ENCODE data around the gene PSMB10. TPM values are rescaled to one million over a fixed set of nuclear protein-coding genes. Genes with fewer than 3 reads are reported as not detected.

PSMB10 gene
- 14.0 to 17.2 TPM (median 16.7 TPM) in 3 replicates for total RNA-seq

DNA sequence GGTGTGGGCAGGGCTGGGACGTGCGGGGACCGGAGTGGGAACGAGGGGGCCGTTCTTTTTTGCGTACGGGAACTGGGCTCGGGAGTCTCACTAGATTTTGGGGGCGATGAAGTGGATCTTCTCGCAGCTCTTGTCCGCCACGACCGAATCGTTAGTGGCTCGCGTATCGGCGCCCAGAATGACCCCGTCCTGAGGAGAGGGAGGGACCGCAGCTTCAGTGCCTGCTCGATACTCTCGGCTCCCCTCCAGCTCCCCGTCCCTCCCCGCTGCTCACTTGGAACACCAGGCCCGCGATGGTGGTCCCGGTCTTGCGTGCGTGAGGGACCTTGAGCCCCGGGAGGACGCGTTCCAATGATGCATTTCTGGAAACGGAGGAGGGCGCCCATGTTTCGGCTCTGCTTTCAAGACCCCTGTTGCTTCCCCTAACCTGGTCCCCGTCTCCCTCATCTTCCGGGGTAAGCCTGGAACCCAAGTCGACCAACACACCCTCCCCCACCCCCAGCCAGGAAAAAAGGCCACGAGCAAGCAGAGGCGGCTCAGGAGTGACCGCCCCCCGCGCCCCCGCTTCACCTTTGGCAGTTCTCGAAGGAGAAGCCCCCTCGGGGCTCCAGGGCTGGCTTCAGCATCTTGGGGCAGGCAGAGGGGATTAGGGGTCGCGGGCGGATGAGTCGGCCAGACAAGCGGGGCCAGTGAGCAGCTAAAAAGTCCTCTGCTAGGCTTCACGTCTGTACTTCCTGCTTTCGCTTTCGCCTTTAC is at the start of gene PSMB10:
TSS of gene PSMB10 (minus strand) at position 727 of the 756 bp plus-strand sequence. CDS start at position 626, 101 bp downstream.
- DNase-seq (ENCODE audit: low spot score in 2 of 2, unreplicated experiment in 2 of 2) = peak in 1 of 2 experiments; percentile 60
- Mint-ChIP-seq H3K9me3 (no peaks in the 10 kb centered on the region), H3K27ac (peak within 1 kb of the TSS; percentile 99), H3K4me1 (peaks cover 20% of the 10 kb centered on the region), H3K27me3 (ENCODE audit: low read depth) (no peaks in the 10 kb centered on the region), H3K36me3 (no peaks in the 10 kb centered on the region), H3K4me3 (peak within 1 kb of the TSS; percentile 100)
- no peak for TF ChIP-seq CTCF (IDR thresholded peaks at IDR 0.05; ENCODE audit: unreplicated experiment)

- Mint-ChIP-seq H3K4me1 (peaks cover 2% of the 10 kb centered on the region), H3K4me3 (no peak overlapping the region), H3K27ac (no peak overlapping the region), H3K36me3 (no peaks in the 10 kb centered on the region), H3K9me3 (no peaks in the 10 kb centered on the region), H3K27me3 (ENCODE audit: low read depth) (peaks cover 2% of the 10 kb centered on the region)
- DNase-seq (ENCODE audit: low spot score in 2 of 2, unreplicated experiment in 2 of 2) = no peak
- no peak for TF ChIP-seq CTCF (IDR thresholded peaks at IDR 0.05; ENCODE audit: unreplicated experiment)
Observed at GRCh38 chr16:67982011-67982696, 45.5 kb upstream of the PSMB10 start.

GRCh38 chr16:67979955-67980678 is 43.5 kb upstream of the PSMB10 start, which contains the start of gene DPEP3:
Gene DPEP3 (minus strand): TSS chr16:67980499. CDS start chr16:67980380, 119 bp downstream.
- H3K4me3 Mint-ChIP-seq = no peak within 1 kb of the TSS
- H3K27ac Mint-ChIP-seq = no peak within 1 kb of the TSS

GRCh38 chr16:67977469-67978227 is 41.0 kb upstream of the PSMB10 start:
- Mint-ChIP-seq H3K27me3 (ENCODE audit: low read depth) (peaks cover 2% of the 10 kb centered on the region), H3K27ac (no peak overlapping the region), H3K36me3 (no peaks in the 10 kb centered on the region), H3K9me3 (no peaks in the 10 kb centered on the region), H3K4me3 (no peak overlapping the region), H3K4me1 (no peaks in the 10 kb centered on the region)
- no peak for DNase-seq (ENCODE audit: low spot score in 2 of 2, unreplicated experiment in 2 of 2)
- no peak for TF ChIP-seq CTCF (IDR thresholded peaks at IDR 0.05; ENCODE audit: unreplicated experiment)

More at GRCh38 chr16:67979955-67980678, 43.5 kb upstream of the PSMB10 start, which contains the start of gene DPEP3:
- H3K27me3 Mint-ChIP-seq (ENCODE audit: low read depth) = peaks cover 2% of the 10 kb centered on the region
- peaks cover 2% of the 10 kb centered on the region for H3K4me1 Mint-ChIP-seq
- H3K9me3 Mint-ChIP-seq = no peaks in the 10 kb centered on the region
- TF ChIP-seq CTCF (IDR thresholded peaks at IDR 0.05; ENCODE audit: unreplicated experiment) = peak; percentile 32
- DNase-seq (ENCODE audit: low spot score in 2 of 2, unreplicated experiment in 2 of 2) = no peak
- H3K36me3 Mint-ChIP-seq = no peaks in the 10 kb centered on the region

- H3K36me3 Mint-ChIP-seq = no peaks in the 10 kb centered on the region
- no peak overlapping the region for H3K4me3 Mint-ChIP-seq
- H3K27me3 Mint-ChIP-seq (ENCODE audit: low read depth) = peaks cover 2% of the 10 kb centered on the region
- H3K4me1 Mint-ChIP-seq = no peaks in the 10 kb centered on the region
- no peak for DNase-seq (ENCODE audit: low spot score in 2 of 2, unreplicated experiment in 2 of 2)
- no peak overlapping the region for H3K27ac Mint-ChIP-seq
- no peaks in the 10 kb centered on the region for H3K9me3 Mint-ChIP-seq
- TF ChIP-seq CTCF (IDR thresholded peaks at IDR 0.05; ENCODE audit: unreplicated experiment) = no peak
Observed at GRCh38 chr16:67977005-67977404, 40.4 kb upstream of the PSMB10 start.

Measured in mesothelial cell of epicardium (in vitro differentiated cells).